ENCODE results near the gene PPP4R2. TPM values are rescaled to one million over a fixed set of nuclear protein-coding genes. Genes with fewer than 3 reads are reported as not detected.

PPP4R2 gene
- total RNA-seq, 2 donors from 2014 or later = 60.3 to 92.9 TPM

- intact Hi-C loops (cut with DNase I) = no loop called here
Observed at GRCh38 chr3:73010158-73010557, 13.5 kb downstream of the PPP4R2 start.

DNA sequence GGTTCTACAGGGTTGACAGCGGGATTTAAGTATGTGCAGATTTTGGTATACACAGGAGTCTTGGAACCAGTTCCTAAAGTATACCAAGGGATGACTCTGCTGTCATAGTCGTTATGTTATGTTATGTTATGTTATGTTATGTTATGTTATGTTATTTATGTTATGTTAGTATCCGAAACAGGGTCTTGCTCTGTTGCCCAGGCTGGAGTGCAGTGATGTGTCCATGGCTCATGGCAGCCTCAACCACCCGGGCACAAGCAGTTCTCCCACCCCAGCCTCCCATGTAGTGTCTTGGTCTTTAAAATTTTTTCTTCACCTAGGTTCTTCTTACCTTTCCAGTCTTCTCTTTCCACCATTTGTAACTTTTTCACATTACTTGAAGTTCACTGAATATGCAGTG, 21.7 kb downstream of the PPP4R2 start:
- Histone ChIP-seq H3K27ac (no peak overlapping the region), H3K36me3 (no peaks in the 10 kb centered on the region), H3K4me3 (no peak overlapping the region), H3K9me3 (no peaks in the 10 kb centered on the region), H3K27me3 (no peaks in the 10 kb centered on the region), H3K9ac (ENCODE audit: low read depth in 2 of 2, low read length in 2 of 2) (no peak overlapping the region), H3K4me1 (no peaks in the 10 kb centered on the region)
- no peak for TF ChIP-seq CTCF (IDR thresholded peaks at IDR 0.05)
- no peak for DNase-seq
- intact Hi-C loops (cut with DNase I) = no loop called here

More at GRCh38 chr3:73010158-73010557, 13.5 kb downstream of the PPP4R2 start:
- no peaks in the 10 kb centered on the region for H3K36me3 ChIP-seq
- no peaks in the 10 kb centered on the region for H3K9me3 ChIP-seq
- no peak overlapping the region for H3K9ac ChIP-seq (ENCODE audit: low read depth in 2 of 2, low read length in 2 of 2)
- no peaks in the 10 kb centered on the region for H3K27me3 ChIP-seq
- TF ChIP-seq CTCF (IDR thresholded peaks at IDR 0.05) = no peak
- no peak for DNase-seq
- no peak overlapping the region for H3K4me3 ChIP-seq
- H3K4me1 ChIP-seq = no peaks in the 10 kb centered on the region
- H3K27ac ChIP-seq = no peak overlapping the region

DNA sequence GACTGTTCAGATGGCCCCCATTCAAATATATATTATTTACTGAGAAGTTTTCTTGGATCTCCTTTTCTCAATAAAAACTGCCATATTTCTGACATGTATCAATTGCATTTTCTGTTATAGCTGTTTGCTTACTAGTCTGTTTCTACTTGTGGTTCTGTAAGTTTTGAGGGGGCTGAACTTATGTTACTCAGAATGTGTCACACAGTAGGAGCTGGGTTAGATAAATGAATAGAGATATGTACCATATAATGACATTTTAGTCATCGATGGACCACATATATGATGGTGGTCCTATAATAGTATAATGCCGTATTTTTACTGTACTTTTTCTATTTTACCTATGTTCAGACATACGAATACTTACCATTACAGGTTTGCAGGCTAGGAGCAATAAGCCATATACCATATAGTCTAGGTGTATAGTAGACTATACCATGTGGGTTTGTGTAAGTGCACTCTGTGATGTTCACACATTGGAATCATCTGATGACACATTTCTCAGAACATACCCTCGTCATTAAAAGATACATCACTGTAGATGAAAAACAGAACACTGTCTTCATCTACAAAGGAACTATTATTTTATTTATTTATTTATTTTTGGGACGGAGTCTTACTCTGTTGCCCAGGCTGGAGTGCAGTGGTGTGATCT, 22.3 kb downstream of the PPP4R2 start:
- Histone ChIP-seq H3K4me3 (no peak overlapping the region), H3K27me3 (no peaks in the 10 kb centered on the region), H3K9ac (ENCODE audit: low read depth in 2 of 2, low read length in 2 of 2) (no peak overlapping the region), H3K36me3 (no peaks in the 10 kb centered on the region), H3K27ac (no peak overlapping the region), H3K9me3 (no peaks in the 10 kb centered on the region), H3K4me1 (no peaks in the 10 kb centered on the region)
- no peak for TF ChIP-seq CTCF (IDR thresholded peaks at IDR 0.05)
- intact Hi-C loops (cut with DNase I) = no loop called here
- DNase-seq = no peak

- no peaks in the 10 kb centered on the region for H3K9me3 ChIP-seq
- no peak for DNase-seq
- intact Hi-C loops (cut with DNase I) = no loop called here
- no peaks in the 10 kb centered on the region for H3K27me3 ChIP-seq
- H3K27ac ChIP-seq = no peak overlapping the region
- peaks cover 14% of the 10 kb centered on the region for H3K4me1 ChIP-seq
- H3K36me3 ChIP-seq = no peaks in the 10 kb centered on the region
- no peak for TF ChIP-seq CTCF (IDR thresholded peaks at IDR 0.05)
- H3K9ac ChIP-seq (ENCODE audit: low read depth in 2 of 2, low read length in 2 of 2) = no peak overlapping the region
- H3K4me3 ChIP-seq = no peak overlapping the region
Observed at GRCh38 chr3:73021301-73021835, 24.8 kb downstream of the PPP4R2 start.

GRCh38 chr3:73024836-73025235, 28.2 kb downstream of the PPP4R2 start:
- H3K9ac ChIP-seq (ENCODE audit: low read depth in 2 of 2, low read length in 2 of 2) = no peak overlapping the region
- TF ChIP-seq CTCF (IDR thresholded peaks at IDR 0.05) = no peak
- intact Hi-C loops (cut with DNase I) = no loop called here
- H3K4me3 ChIP-seq = no peak overlapping the region
- peak; percentile 30 for DNase-seq
- H3K36me3 ChIP-seq = no peaks in the 10 kb centered on the region
- no peaks in the 10 kb centered on the region for H3K27me3 ChIP-seq
- peak overlapping the region; percentile 6 for H3K27ac ChIP-seq
- H3K9me3 ChIP-seq = no peaks in the 10 kb centered on the region
- peaks cover 14% of the 10 kb centered on the region for H3K4me1 ChIP-seq
